Nephron (organoid): ENCODE results near the gene PTPRN2.
"Not testable (repeated sequence)": the region's sequence is repeated elsewhere in the genome, so short reads cannot be mapped to it uniquely, and the experiment has no call there.

Experiments used
- H3K27ac Mint-ChIP-seq, 3 experiments: 2 replicates each; pipeline ENCODE4 v1.8.0; 2020; ENCODE audit warnings: mixed read lengths in 3 of 3, mild to moderate bottlenecking in 2 of 3, moderate library complexity in 1 of 3
- H3K27me3 Mint-ChIP-seq: 2 replicates; pipeline ENCODE4 v1.8.0; 2021; ENCODE audit warnings: low read depth, mild to moderate bottlenecking, moderate library complexity, mixed read lengths
- H3K36me3 Mint-ChIP-seq: 2 replicates; pipeline ENCODE4 v1.8.0; 2020; ENCODE audit warnings: low read depth, mixed read lengths
- H3K4me1 Mint-ChIP-seq: 2 replicates; pipeline ENCODE4 v1.8.0; 2020; ENCODE audit warnings: mixed read lengths
- H3K4me3 Mint-ChIP-seq, 3 experiments: 2 replicates each; pipeline ENCODE4 v1.8.0; 2020; ENCODE audit warnings: mild to moderate bottlenecking in 3 of 3, mixed read lengths in 3 of 3, moderate library complexity in 2 of 3
- H3K9me3 Mint-ChIP-seq: 2 replicates; pipeline ENCODE4 v1.8.0; 2020; ENCODE audit warnings: mixed read lengths
- CTCF ChIP-seq, 3 experiments: fragments of 200-600 bp; sonication (generic); IDR thresholded peaks; one replicate each; pipeline ENCODE4 v1.5.0; 2021; ENCODE audit warnings: antibody characterized with exemption in 3 of 3; ENCODE audit not compliant: unreplicated experiment in 3 of 3

Gene PTPRN2

GRCh38 chr7:158227258-158227984 is 360.2 kb downstream of the PTPRN2 start:
- no peak for TF ChIP-seq CTCF (IDR thresholded peaks at IDR 0.05; ENCODE audit: unreplicated experiment in 3 of 3)
- H3K27ac Mint-ChIP-seq, result no peak overlapping the region
- peaks cover 33% of the 10 kb centered on the region for H3K9me3 Mint-ChIP-seq
- no peaks in the 10 kb centered on the region for H3K36me3 Mint-ChIP-seq
- H3K4me3 Mint-ChIP-seq, result no peak overlapping the region
- H3K4me1 Mint-ChIP-seq, result no peaks in the 10 kb centered on the region
- H3K27me3 Mint-ChIP-seq, result peaks cover 4% of the 10 kb centered on the region

- H3K4me1 Mint-ChIP-seq, result no peaks in the 10 kb centered on the region
Observed at GRCh38 chr7:158216198-158216597, 371.4 kb downstream of the PTPRN2 start.

GRCh38 chr7:158209435-158209834 is 378.2 kb downstream of the PTPRN2 start:
- Mint-ChIP-seq H3K27ac (no peak overlapping the region), H3K4me3 (no peak overlapping the region), H3K27me3 (no peaks in the 10 kb centered on the region), H3K9me3 (peaks cover 21% of the 10 kb centered on the region), H3K36me3 (no peaks in the 10 kb centered on the region), H3K4me1 (no peaks in the 10 kb centered on the region)
- no peak for TF ChIP-seq CTCF (IDR thresholded peaks at IDR 0.05; ENCODE audit: unreplicated experiment in 3 of 3)

More at GRCh38 chr7:158216198-158216597, 371.4 kb downstream of the PTPRN2 start:
- Mint-ChIP-seq H3K27ac (no peak overlapping the region), H3K36me3 (no peaks in the 10 kb centered on the region), H3K9me3 (peaks cover 41% of the 10 kb centered on the region), H3K4me3 (no peak overlapping the region), H3K27me3 (no peaks in the 10 kb centered on the region)
- no peak for TF ChIP-seq CTCF (IDR thresholded peaks at IDR 0.05; ENCODE audit: unreplicated experiment in 3 of 3)

GRCh38 chr7:158206341-158206740 is 381.3 kb downstream of the PTPRN2 start:
- peaks cover 13% of the 10 kb centered on the region for H3K9me3 Mint-ChIP-seq
- H3K4me3 Mint-ChIP-seq, result no peak overlapping the region
- H3K27me3 Mint-ChIP-seq, result no peaks in the 10 kb centered on the region
- H3K27ac Mint-ChIP-seq, result no peak overlapping the region
- no peak for TF ChIP-seq CTCF (IDR thresholded peaks at IDR 0.05; ENCODE audit: unreplicated experiment in 3 of 3)
- no peaks in the 10 kb centered on the region for H3K36me3 Mint-ChIP-seq
- no peaks in the 10 kb centered on the region for H3K4me1 Mint-ChIP-seq

- no peak overlapping the region for H3K4me3 Mint-ChIP-seq
- no peaks in the 10 kb centered on the region for H3K4me1 Mint-ChIP-seq
- H3K36me3 Mint-ChIP-seq, result no peaks in the 10 kb centered on the region
- H3K9me3 Mint-ChIP-seq, result peaks cover 7% of the 10 kb centered on the region
- TF ChIP-seq CTCF (IDR thresholded peaks at IDR 0.05; ENCODE audit: unreplicated experiment in 3 of 3), result no peak
- H3K27ac Mint-ChIP-seq, result no peak overlapping the region
- H3K27me3 Mint-ChIP-seq, result no peaks in the 10 kb centered on the region
Observed at GRCh38 chr7:158204453-158204852, 383.2 kb downstream of the PTPRN2 start.

GRCh38 chr7:158203948-158204347 is 383.7 kb downstream of the PTPRN2 start:
- H3K27ac Mint-ChIP-seq, H3K27me3 Mint-ChIP-seq, H3K36me3 Mint-ChIP-seq, H3K4me3 Mint-ChIP-seq, H3K4me1 Mint-ChIP-seq, H3K9me3 Mint-ChIP-seq: not testable (repeated sequence)
